HepG2 (cell line): ENCODE data around the gene AKAP1. TPM values are rescaled to one million over a fixed set of nuclear protein-coding genes. Genes with fewer than 3 reads are reported as not detected.

ENCODE experiments used
- ATAC-seq: fragments of 200-7000 bp; cut with Tn5 transposase; 3 replicates; pipeline ENCODE4 v1.9.1; 2020; ENCODE audit warnings: mild to moderate bottlenecking, moderate library complexity
- BruUV-seq: library from RNA; stranded (reverse); fragments of 400-500 nt; replicated peaks from 2 replicates; lab custom pipeline; 2021; lab: Mats Ljungman, UMichigan
- CTCF ChIA-PET: fragments of 300-600 bp; formaldehyde crosslinking; extraction: SDS; loops from one replicate; lab custom pipeline; 2021; ENCODE audit warnings: low total read pairs, inconsistent platforms, low intra/inter-chr PET ratio; lab: Yijun Ruan, JAX
- POLR2A ChIA-PET: fragments of 350-600 bp; sonication (Branson Sonifier 250); formaldehyde crosslinking; loops from one replicate; lab custom pipeline; 2020; ENCODE audit warnings: antibody characterized with exemption, inconsistent platforms; lab: Yijun Ruan, JAX
- DNase-seq: peaks from one replicate; pipeline ENCODE4 v3.0.0-alpha.2; 2015; ENCODE audit warnings: low spot score
- FAIRE-seq: peaks from 3 replicates; lab custom pipeline; 2011; peaks lifted over from hg19 to GRCh38; lab: Jason Lieb, UNC
- H2AFZ ChIP-seq: one replicate; pipeline ENCODE4 v1.6.1; 2011; ENCODE audit warnings: low read length, inconsistent platforms
- H3K27ac ChIP-seq: fragments of 300-600 bp; 3 replicates; pipeline ENCODE4 v1.8.0; 2011; ENCODE audit warnings: mixed run types, mild to moderate bottlenecking, mixed read lengths, low read length, inconsistent platforms; ENCODE audit not compliant: insufficient read depth; ENCODE audit errors: extremely low read length
- H3K27me3 ChIP-seq, 2 experiments: fragments of 200-600 bp in 1 of 2; 2 replicates in 1 of 2; 3 replicates in 1 of 2; pipeline versions ENCODE4 v1.6.0 to v1.8.0; 2011; ENCODE audit warnings: low read length in 2 of 2, mild to moderate bottlenecking in 2 of 2, moderate library complexity in 2 of 2, inconsistent platforms in 1 of 2; ENCODE audit not compliant: insufficient read depth in 2 of 2, control insufficient read depth in 1 of 2
- H3K36me3 ChIP-seq, 2 experiments: fragments of 200-600 bp in 1 of 2; replicated peaks in 1 of 2; 2 replicates in 1 of 2; 3 replicates in 1 of 2; pipeline versions ENCODE4 v1.5.1 to v1.8.0; 2011; ENCODE audit warnings: low read length in 2 of 2, inconsistent platforms in 1 of 2; ENCODE audit not compliant: insufficient read depth in 2 of 2, control insufficient read depth in 1 of 2
- H3K4me1 ChIP-seq: 2 replicates; pipeline ENCODE4 v1.5.1; 2012; ENCODE audit warnings: low read length, inconsistent platforms; ENCODE audit not compliant: insufficient read depth
- H3K4me2 ChIP-seq: 2 replicates; pipeline ENCODE4 v1.6.0; 2011; ENCODE audit warnings: low read depth, low read length, inconsistent platforms
- H3K4me3 ChIP-seq, 3 experiments: fragments of 200-600 bp in 1 of 3; sonication (generic), shearing (Covaris generic) in 1 of 3; replicated peaks in 1 of 3; 2 replicates each; pipeline ENCODE4 v1.5.1; 2011 to 2016; ENCODE audit warnings: low read length in 3 of 3, inconsistent platforms in 2 of 3, low read depth in 2 of 3, mild to moderate bottlenecking in 2 of 3, control low read depth in 1 of 3, mixed read lengths in 1 of 3; ENCODE audit not compliant: insufficient read depth in 1 of 3
- H3K79me2 ChIP-seq: one replicate; pipeline ENCODE4 v1.6.1; 2011; ENCODE audit warnings: low read length, inconsistent platforms; ENCODE audit not compliant: insufficient read depth
- H3K9ac ChIP-seq: 2 replicates; pipeline ENCODE4 v1.6.0; 2011; ENCODE audit warnings: mild to moderate bottlenecking, low read depth, low read length, inconsistent platforms; ENCODE audit not compliant: insufficient read depth
- H3K9me3 ChIP-seq: 2 replicates; pipeline ENCODE4 v1.5.1; 2012; ENCODE audit warnings: mild to moderate bottlenecking, low read length
- H4K20me1 ChIP-seq: 2 replicates; pipeline ENCODE4 v1.6.0; 2011; ENCODE audit warnings: inconsistent platforms, mild to moderate bottlenecking, low read length, moderate library complexity; ENCODE audit not compliant: insufficient read depth
- FOXP1 ChIP-seq, 2 experiments: fragments of 450-650 bp in 1 of 2; IDR thresholded peaks; 2 replicates each; pipeline ENCODE4 v1.6.1; 2017 to 2018; ENCODE audit warnings: antibody characterized with exemption in 1 of 2
- HMGA1 ChIP-seq: sonication (generic); formaldehyde crosslinking; conservative IDR thresholded peaks from 2 replicates; pipeline ENCODE4 v1.4.0; 2020; ENCODE audit warnings: missing genetic modification reagents
- HNRNPH1 ChIP-seq: fragments of 200-400 bp; formaldehyde crosslinking; optimal IDR thresholded peaks from 2 replicates; pipeline ENCODE3; 2017; ENCODE audit warnings: mild to moderate bottlenecking, low read depth, low read length
- NR3C1 ChIP-seq: sonication (generic); formaldehyde crosslinking; IDR thresholded peaks from 2 replicates; pipeline ENCODE4 v1.4.0; 2020; ENCODE audit warnings: missing genetic modification reagents
- SNRNP70 ChIP-seq: fragments of 200-400 bp; formaldehyde crosslinking; IDR thresholded peaks from 2 replicates; pipeline ENCODE4 v1.6.1; 2017; ENCODE audit warnings: mild to moderate bottlenecking, low read depth, low read length, moderate library complexity
- ZFY ChIP-seq: sonication (generic); formaldehyde crosslinking; IDR thresholded peaks from 2 replicates; pipeline ENCODE4 v1.4.0; 2020; ENCODE audit warnings: missing genetic modification reagents
- ZKSCAN1 ChIP-seq: fragments of 150-350 bp; IDR thresholded peaks from 2 replicates; pipeline ENCODE4 v1.6.1; 2014; ENCODE audit warnings: low read length
- WGBS: methylation state at CpG from one replicate; pipeline ENCODE4 v1.1.6; 2017; ENCODE audit warnings: low lambda C conversion rate; 5-methylcytosine and 5-hydroxymethylcytosine counted together
- in situ Hi-C: cut with HindIII; loops from 2 replicates; pipeline ENCODE4 v1.10.0; 2017; ENCODE audit warnings: low pct_unique_long_range_greater_than_20kb; ENCODE audit not compliant: extremely low pct_ligation_motif_present
- intact Hi-C: fragments of 100-400 bp; cut with micrococcal nuclease; formaldehyde crosslinking; loops from one replicate; pipeline ENCODE4 v1.10.0; 2022; ENCODE audit not compliant: unreplicated experiment
- polyA plus RNA-seq, 8 experiments: library from polyadenylated mRNA; depleted of rRNA in 3 of 8; stranded (reverse) in 7 of 8; unstranded in 1 of 8; fragments of >200 nt; fragmentation: Illumina TruSeq in 4 of 8; extraction: Trizol in 4 of 8; gene quantifications; 2 replicates each; pipeline versions ENCODE4 v1.2.1 to v1.2.3, GENCODE V29; 2011 to 2016; ENCODE audit warnings: low read depth in 4 of 8, missing spikeins in 1 of 8, mixed read lengths in 1 of 8; ENCODE audit not compliant: insufficient read depth in 1 of 8
- total RNA-seq, 5 experiments: library from RNA; depleted of rRNA; stranded (reverse); fragments of >200 nt; fragmentation: Illumina TruSeq; extraction: Trizol; gene quantifications; 2 replicates each; pipeline ENCODE4 v1.2.3, GENCODE V29; 2016; ENCODE audit warnings: low read depth in 1 of 5
- TF ChIP-seq, protein P1 (sequence below): sonication (generic); formaldehyde crosslinking; IDR thresholded peaks from 2 replicates; pipeline ENCODE4 v1.4.0; 2020; ENCODE audit warnings: mild to moderate bottlenecking, missing genetic modification reagents

The AKAP1 gene
- total and polyA plus RNA-seq, 2 of the 13 experiments (the other 11 are each of a cell fraction or from before 2014, with no cell fraction given) = 101 to 131 TPM

DNA sequence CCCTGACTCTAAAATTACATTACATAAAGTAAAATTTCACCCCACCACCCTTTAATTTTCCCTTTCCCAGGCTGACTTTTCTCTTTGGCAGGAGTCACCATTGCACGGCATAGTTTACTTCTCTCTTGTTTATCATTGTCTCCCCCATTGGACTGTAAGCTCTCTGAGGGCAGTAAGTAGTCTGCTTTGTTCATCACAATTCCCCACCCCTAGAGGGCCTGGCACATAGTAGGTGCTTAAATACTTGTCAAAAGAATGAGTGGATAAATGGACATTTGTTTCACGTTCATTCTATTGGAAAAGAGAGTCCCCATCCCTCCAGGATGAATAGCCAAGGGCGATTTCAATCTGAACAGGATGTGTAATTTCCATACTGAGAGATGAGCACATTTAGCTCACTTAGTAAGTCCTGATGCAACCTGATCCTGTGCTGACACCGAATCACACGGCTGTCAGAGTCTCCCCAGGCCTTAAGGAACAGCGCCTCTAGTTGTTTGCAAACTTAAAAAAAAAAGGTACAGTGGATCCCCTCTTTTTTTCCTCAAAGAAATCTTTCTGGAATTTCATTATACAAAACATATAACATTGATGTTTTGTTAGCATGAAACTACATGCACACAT lies 54.0 kb downstream of the AKAP1 start:
- TF ChIP-seq NR3C1 (CRISPR knock-in tag) (no peak), HNRNPH1 (no peak), ZKSCAN1 (peak; percentile 83)
- TF ChIP-seq, all 625 proteins: peak for 1
- ATAC-seq (no peak), DNase-seq (no peak), FAIRE-seq (no peak)
- Histone ChIP-seq H3K36me3 (no peaks in the 10 kb centered on the region), H3K79me2 (no peaks in the 10 kb centered on the region), H4K20me1 (no peaks in the 10 kb centered on the region), H3K27me3 (0 out of 5 replicates have a peak, but pooled peaks cover 0 to 3% of the 10 kb centered on the region in 2 experiments), H2AFZ (no peak overlapping the region), H3K4me1 (peaks cover 19% of the 10 kb centered on the region), H3K9ac (no peak overlapping the region), H3K4me2 (no peak overlapping the region), H3K9me3 (no peaks in the 10 kb centered on the region), H3K4me3 (no peak overlapping the region), H3K27ac (no peak overlapping the region)
- in situ Hi-C loops = loop anchor here (5.0 to 10.0 kb wide), 2 partner anchors 466 to 598 kb away; no protein-coding TSS in a partner anchor
- ChIA-PET POLR2A (no interaction called here), CTCF (no interaction called here)
- intact Hi-C loops = no loop called here
- BruUV-seq = no TSS peak
- WGBS = 30% methylated on average over 6 of the region's 6 CpGs

DNA sequence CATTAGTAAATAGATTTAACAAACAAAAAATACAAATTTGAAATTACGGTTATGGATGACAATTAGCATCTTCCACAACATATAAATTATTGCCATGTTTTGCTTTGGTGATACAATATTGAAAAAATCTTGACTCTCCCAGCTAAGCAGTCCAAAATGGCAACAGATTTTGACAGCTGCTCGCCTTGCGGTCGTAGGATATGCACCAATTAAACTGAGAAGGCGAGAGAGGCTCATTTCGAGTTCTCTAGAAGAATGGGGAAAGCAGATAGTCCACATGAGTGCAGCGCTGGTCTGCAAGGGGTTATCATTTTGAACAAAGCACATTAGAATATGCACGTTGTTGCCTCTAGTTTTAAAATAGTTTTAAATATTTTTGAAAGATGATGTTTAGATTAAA lies 55.3 kb downstream of the AKAP1 start:
- Histone ChIP-seq H3K9ac (no peak overlapping the region), H3K27me3 (peaks cover 3 to 12% of the 10 kb centered on the region in 2 experiments; a peak in 3 of 5 replicates), H3K79me2 (no peaks in the 10 kb centered on the region), H3K4me3 (no peak overlapping the region), H3K36me3 (no peaks in the 10 kb centered on the region), H3K4me1 (peaks cover 16% of the 10 kb centered on the region), H3K9me3 (no peaks in the 10 kb centered on the region), H3K27ac (no peak overlapping the region), H4K20me1 (no peaks in the 10 kb centered on the region), H3K4me2 (no peak overlapping the region), H2AFZ (no peak overlapping the region)
- intact Hi-C loops = no loop called here
- ChIA-PET POLR2A (no interaction called here), CTCF (no interaction called here)
- no TSS peak for BruUV-seq
- DNase-seq = no peak
- in situ Hi-C loops = no loop called here
- no peak for FAIRE-seq
- no peak for ATAC-seq
- 47% methylated on average over 8 of the region's 8 CpGs for WGBS
- TF ChIP-seq, protein P1, sequence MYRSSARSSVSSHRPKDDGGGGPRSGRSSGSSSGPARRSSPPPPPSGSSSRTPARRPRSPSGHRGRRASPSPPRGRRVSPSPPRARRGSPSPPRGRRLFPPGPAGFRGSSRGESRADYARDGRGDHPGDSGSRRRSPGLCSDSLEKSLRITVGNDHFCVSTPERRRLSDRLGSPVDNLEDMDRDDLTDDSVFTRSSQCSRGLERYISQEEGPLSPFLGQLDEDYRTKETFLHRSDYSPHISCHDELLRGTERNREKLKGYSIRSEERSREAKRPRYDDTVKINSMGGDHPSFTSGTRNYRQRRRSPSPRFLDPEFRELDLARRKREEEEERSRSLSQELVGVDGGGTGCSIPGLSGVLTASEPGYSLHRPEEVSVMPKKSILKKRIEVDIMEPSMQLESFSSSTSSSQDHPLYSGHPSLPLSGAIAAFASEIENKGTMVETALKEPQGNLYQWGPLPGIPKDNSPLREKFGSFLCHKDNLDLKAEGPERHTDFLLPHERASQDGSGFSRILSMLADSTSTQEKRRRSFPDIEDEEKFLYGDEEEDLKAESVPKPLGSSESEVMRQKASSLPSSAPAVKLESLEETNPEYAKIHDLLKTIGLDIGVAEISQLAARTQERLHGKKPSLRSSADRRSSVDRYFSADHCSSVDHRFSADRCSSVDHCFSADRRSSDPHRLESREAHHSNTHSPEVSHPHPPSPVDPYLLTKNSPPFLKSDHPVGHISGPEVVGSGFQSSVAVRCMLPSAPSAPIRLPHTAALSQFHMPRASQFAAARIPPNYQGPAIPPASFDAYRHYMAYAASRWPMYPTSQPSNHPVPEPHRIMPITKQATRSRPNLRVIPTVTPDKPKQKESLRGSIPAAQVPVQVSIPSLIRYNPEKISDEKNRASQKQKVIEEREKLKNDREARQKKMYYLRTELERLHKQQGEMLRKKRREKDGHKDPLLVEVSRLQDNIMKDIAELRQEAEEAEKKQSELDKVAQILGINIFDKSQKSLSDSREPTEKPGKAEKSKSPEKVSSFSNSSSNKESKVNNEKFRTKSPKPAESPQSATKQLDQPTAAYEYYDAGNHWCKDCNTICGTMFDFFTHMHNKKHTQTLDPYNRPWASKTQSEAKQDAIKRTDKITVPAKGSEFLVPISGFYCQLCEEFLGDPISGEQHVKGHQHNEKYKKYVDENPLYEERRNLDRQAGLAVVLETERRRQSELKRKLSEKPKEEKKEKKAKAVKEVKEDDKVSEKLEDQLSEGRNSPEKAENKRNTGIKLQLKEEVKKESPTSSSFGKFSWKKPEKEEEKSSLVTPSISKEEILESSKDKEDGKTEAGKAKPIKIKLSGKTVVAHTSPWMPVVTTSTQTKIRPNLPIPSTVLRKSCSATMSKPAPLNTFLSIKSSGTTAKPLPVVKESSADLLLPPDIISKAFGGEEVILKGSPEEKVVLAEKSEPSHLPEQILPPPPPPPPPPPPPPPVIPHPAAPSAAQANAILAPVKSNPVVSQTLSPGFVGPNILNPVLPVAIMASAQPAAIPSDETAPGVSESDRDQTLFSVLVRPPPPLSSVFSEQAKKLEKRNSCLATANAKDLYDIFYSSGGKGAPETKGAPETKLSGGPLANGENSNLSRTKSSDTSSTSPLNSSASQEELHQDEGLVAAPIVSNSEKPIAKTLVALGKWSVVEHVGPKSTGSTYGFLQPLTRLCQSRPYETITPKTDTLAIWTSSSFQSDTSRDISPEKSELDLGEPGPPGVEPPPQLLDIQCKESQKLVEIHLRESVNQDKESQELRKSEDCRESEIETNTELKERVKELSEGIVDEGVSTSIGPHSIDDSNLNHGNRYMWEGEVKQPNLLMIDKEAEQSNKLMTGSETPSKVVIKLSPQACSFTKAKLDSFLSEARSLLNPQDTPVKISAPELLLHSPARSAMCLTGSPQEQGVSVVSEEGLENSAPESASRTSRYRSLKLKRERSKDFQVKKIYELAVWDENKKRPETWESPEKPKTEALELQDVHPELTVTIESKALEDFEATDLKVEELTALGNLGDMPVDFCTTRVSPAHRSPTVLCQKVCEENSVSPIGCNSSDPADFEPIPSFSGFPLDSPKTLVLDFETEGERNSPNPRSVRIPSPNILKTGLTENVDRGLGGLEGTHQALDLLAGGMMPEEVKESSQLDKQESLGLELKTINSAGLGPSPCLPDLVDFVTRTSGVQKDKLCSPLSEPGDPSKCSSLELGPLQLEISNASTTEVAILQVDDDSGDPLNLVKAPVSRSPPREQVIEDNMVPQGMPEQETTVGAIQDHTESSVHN = no peak
- TF ChIP-seq ZFY (no peak), SNRNP70 (no peak), FOXP1 (IDR thresholded peaks at IDR 0.05) (no peak), FOXP1 (CRISPR knock-in tag; IDR thresholded peaks at IDR 0.05) (no peak), HMGA1 (CRISPR knock-in tag) (no peak)
